Natural killer cell (primary cell): ENCODE results near the gene RETREG1. TPM values are rescaled to one million over a fixed set of nuclear protein-coding genes. Genes with fewer than 3 reads are reported as not detected.

Experiments used
- ATAC-seq, 3 donors: fragments of 150-1000 bp in 2 of 3; fragments of 200-7000 bp in 1 of 3; cut with Tn5 transposase; 1 replicate in 1 of 3; 2 replicates in 2 of 3; pipeline ENCODE4 v1.10.0; 2021; ENCODE audit warnings: mild to moderate bottlenecking in 2 of 3, moderate library complexity in 2 of 3
- DNase-seq, 2 donors: peaks; one replicate each; pipeline versions ENCODE4 v3.0.0 to v3.0.0-alpha.2; 2013 to 2021; ENCODE audit warnings: mixed read lengths in 1 of 2
- H3K27ac ChIP-seq: one replicate; pipeline ENCODE4 v1.5.1; 2013; ENCODE audit warnings: mild to moderate bottlenecking, low read length
- H3K27me3 ChIP-seq: one replicate; pipeline ENCODE4 v1.6.1; 2013; ENCODE audit warnings: low read length; ENCODE audit not compliant: control insufficient read depth, insufficient read depth
- H3K36me3 ChIP-seq: one replicate; pipeline ENCODE4 v1.6.1; 2013; ENCODE audit warnings: low read length; ENCODE audit not compliant: control insufficient read depth, insufficient read depth
- H3K4me1 ChIP-seq: one replicate; pipeline ENCODE4 v1.6.1; 2013; ENCODE audit warnings: low read length; ENCODE audit not compliant: control insufficient read depth, insufficient read depth
- H3K4me3 ChIP-seq: one replicate; pipeline ENCODE4 v1.5.1; 2013; ENCODE audit warnings: low read length
- H3K9me3 ChIP-seq: one replicate; pipeline ENCODE4 v1.6.1; 2013; ENCODE audit warnings: low read length; ENCODE audit not compliant: control insufficient read depth, insufficient read depth
- H3K27ac Mint-ChIP-seq, 2 donors: one replicate each; pipeline ENCODE4 v1.8.0; 2022; ENCODE audit warnings: mild to moderate bottlenecking in 2 of 2, mixed read lengths in 2 of 2, moderate library complexity in 1 of 2
- H3K27me3 Mint-ChIP-seq, 2 donors: one replicate each; pipeline ENCODE4 v1.8.0; 2022; ENCODE audit warnings: low read depth in 2 of 2, mixed read lengths in 2 of 2
- H3K36me3 Mint-ChIP-seq: one replicate; pipeline ENCODE4 v1.8.0; 2022; ENCODE audit warnings: mixed read lengths
- H3K4me1 Mint-ChIP-seq, 2 donors: one replicate each; pipeline ENCODE4 v1.8.0; 2022; ENCODE audit warnings: mixed read lengths in 2 of 2
- H3K4me3 Mint-ChIP-seq: one replicate; pipeline ENCODE4 v1.8.0; 2022; ENCODE audit warnings: mild to moderate bottlenecking, moderate library complexity, mixed read lengths
- H3K9me3 Mint-ChIP-seq, 2 donors: one replicate each; pipeline ENCODE4 v1.8.0; 2022; ENCODE audit warnings: mixed read lengths in 2 of 2
- WGBS: methylation state at CpG from one replicate; pipeline ENCODE4 v1.1.7; 2013; ENCODE audit warnings: missing lambda C conversion rate; ENCODE audit not compliant: insufficient coverage; 5-methylcytosine and 5-hydroxymethylcytosine counted together
- intact Hi-C: fragments of 100-400 bp; cut with micrococcal nuclease; formaldehyde crosslinking; loops from one replicate; pipeline ENCODE4 v1.14.2; 2022
- total RNA-seq, 4 donors: library from RNA; stranded (reverse); fragments of 120-200 nt in 1 of 4; gene quantifications; one replicate each; pipeline versions ENCODE4 v1.2.3 to v1.2.4, GENCODE V29; 2013 to 2022
- TF ChIP-seq, protein P1 (sequence below): fragments of 200-600 bp; IDR thresholded peaks from one replicate; pipeline ENCODE4 v1.8.0; 2022; ENCODE audit warnings: antibody characterized with exemption

The RETREG1 gene
- total RNA-seq, 3 donors from 2014 or later (not counting 1 experiment from before 2014, with no cell fraction given) = 2.1 to 4.5 (median 3.3) TPM

DNA sequence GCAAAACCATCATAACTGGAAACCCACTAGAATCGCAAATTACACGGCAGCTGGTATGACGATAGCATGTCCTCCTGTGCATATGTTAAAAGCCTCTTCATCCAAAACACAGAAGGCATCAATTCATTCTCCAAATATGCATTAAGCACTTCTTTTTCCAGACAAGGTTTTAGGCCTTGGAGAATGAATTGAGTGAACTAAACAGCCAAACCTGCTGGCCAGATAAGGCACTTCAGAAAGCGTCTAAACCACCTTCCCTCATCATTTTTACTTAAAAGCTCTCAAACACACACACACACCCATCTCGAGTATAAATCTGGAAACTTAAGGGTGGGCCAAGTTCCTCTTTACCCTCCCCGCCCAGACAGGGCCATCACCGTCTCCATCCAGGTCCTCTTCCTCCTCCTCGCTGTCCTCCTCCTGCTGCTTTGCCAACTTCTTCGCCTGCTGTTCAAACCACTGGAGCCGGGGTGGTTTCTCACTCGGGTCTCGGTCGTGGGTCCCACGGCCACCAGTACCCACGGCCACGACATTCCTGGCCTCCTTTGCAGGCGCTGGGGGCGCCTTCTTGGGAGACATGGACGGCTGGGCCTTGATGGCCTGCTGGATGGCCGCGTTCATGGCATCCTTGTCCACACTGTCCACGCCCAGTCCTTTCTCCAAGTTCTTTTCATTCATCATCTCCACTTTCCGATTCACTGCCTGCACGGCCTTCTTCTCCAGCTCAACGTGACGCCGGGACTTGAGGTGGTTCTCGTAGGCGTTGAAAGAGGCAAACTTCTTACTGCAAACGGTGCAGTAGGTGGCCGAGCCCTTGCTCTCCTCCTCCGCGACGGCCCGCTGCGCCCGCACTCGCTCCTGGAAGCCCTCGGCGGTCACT is 151.9 kb downstream of the RETREG1 start:
- H3K36me3 ChIP-seq = peaks cover 36% of the 10 kb centered on the region
- Mint-ChIP-seq H3K4me3 (peak overlapping the region; percentile 97), H3K27ac (peak overlapping the region; percentile 97 to 99), H3K9me3 (no peaks in the 10 kb centered on the region), H3K4me1 (peaks cover 81 to 84% of the 10 kb centered on the region in 2 donors), H3K27me3 (no peaks in the 10 kb centered on the region), H3K36me3 (peaks cover 16% of the 10 kb centered on the region)
- TF ChIP-seq, protein P1, sequence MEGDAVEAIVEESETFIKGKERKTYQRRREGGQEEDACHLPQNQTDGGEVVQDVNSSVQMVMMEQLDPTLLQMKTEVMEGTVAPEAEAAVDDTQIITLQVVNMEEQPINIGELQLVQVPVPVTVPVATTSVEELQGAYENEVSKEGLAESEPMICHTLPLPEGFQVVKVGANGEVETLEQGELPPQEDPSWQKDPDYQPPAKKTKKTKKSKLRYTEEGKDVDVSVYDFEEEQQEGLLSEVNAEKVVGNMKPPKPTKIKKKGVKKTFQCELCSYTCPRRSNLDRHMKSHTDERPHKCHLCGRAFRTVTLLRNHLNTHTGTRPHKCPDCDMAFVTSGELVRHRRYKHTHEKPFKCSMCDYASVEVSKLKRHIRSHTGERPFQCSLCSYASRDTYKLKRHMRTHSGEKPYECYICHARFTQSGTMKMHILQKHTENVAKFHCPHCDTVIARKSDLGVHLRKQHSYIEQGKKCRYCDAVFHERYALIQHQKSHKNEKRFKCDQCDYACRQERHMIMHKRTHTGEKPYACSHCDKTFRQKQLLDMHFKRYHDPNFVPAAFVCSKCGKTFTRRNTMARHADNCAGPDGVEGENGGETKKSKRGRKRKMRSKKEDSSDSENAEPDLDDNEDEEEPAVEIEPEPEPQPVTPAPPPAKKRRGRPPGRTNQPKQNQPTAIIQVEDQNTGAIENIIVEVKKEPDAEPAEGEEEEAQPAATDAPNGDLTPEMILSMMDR = no peak
- peak overlapping the region; percentile 68 for H3K27ac ChIP-seq
- peaks cover 28% of the 10 kb centered on the region for H3K4me1 ChIP-seq
- WGBS = 6% methylated on average over 40 of the region's 40 CpGs
- DNase-seq (peak in 1 of 2 donors; percentile 26), ATAC-seq (no peak)
- intact Hi-C loops = no loop called here
- no peaks in the 10 kb centered on the region for H3K9me3 ChIP-seq
- H3K4me3 ChIP-seq = peak overlapping the region; percentile 80
- H3K27me3 ChIP-seq = no peaks in the 10 kb centered on the region

DNA sequence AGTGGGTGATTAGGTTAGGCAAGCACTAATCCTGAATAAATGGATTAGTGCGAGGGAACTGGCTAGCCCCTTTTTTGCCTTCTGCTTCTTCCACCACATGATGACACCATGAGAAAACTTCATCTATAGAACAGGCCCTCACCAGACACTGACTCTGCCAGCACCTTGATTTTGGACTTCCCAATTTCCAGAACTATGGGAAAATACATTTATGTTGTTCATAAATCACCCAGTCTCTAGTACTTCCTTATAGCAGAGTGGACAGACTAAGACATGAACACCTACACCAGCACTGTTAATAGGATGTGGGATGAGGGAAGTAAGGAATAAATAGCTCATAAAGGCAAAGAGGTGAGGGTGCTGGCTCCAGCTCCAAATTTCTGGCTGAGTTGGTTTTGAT is 152.6 kb downstream of the RETREG1 start:
- Histone ChIP-seq H3K4me3 (peak overlapping the region; percentile 80), H3K27ac (no peak overlapping the region), H3K27me3 (no peaks in the 10 kb centered on the region), H3K9me3 (no peaks in the 10 kb centered on the region), H3K4me1 (peaks cover 28% of the 10 kb centered on the region), H3K36me3 (peaks cover 43% of the 10 kb centered on the region)
- peak overlapping the region; percentile 97 to 99 for H3K27ac Mint-ChIP-seq
- H3K4me1 Mint-ChIP-seq = peaks cover 82 to 88% of the 10 kb centered on the region in 2 donors
- ATAC-seq (no peak), DNase-seq (no peak)
- intact Hi-C loops = no loop called here
- TF ChIP-seq, protein P1 = no peak
- no peaks in the 10 kb centered on the region for H3K9me3 Mint-ChIP-seq
- no peaks in the 10 kb centered on the region for H3K27me3 Mint-ChIP-seq
- peak overlapping the region; percentile 97 for H3K4me3 Mint-ChIP-seq
- H3K36me3 Mint-ChIP-seq = peaks cover 16% of the 10 kb centered on the region
- WGBS = 100% methylated on average over 1 of the region's 1 CpG

DNA sequence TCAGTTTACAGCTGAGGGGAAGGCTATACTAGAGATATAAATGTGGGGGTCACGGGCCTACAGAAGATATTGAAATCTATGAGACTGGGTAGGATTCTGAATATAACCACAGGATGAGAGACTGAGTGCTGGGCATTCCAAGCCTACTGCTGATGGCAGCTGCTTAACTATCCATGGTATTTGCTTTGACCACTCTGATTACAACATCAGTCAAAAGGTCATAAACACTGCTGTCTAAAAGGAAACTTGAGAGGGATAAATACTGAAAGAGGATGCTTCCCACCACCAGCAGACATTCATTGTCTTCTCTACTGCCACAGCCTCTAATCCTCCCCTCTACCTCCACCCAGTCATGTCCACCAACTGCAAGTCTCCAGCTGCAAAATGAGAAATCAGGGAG is 155.0 kb downstream of the RETREG1 start:
- TF ChIP-seq, protein P1 = no peak
- WGBS = 100% methylated on average over 1 of the region's 1 CpG
- no peaks in the 10 kb centered on the region for H3K27me3 Mint-ChIP-seq
- Histone ChIP-seq H3K27me3 (no peaks in the 10 kb centered on the region), H3K4me3 (no peak overlapping the region), H3K9me3 (no peaks in the 10 kb centered on the region), H3K4me1 (peaks cover 25% of the 10 kb centered on the region), H3K27ac (no peak overlapping the region), H3K36me3 (peaks cover 64% of the 10 kb centered on the region)
- H3K4me1 Mint-ChIP-seq = peaks cover 76 to 82% of the 10 kb centered on the region in 2 donors
- ATAC-seq = no peak
- H3K27ac Mint-ChIP-seq = peak overlapping the region; percentile 17 to 53
- peaks cover 16% of the 10 kb centered on the region for H3K36me3 Mint-ChIP-seq
- H3K9me3 Mint-ChIP-seq = no peaks in the 10 kb centered on the region
- DNase-seq = no peak
- H3K4me3 Mint-ChIP-seq = no peak overlapping the region
- intact Hi-C loops = no loop called here
